HepG2 (cell line): ENCODE data around the gene TRAPPC3. TPM values are rescaled to one million over a fixed set of nuclear protein-coding genes. Genes with fewer than 3 reads are reported as not detected.

Experiments used
- CEBPG ChIP-seq: IDR thresholded peaks from 2 replicates; pipeline ENCODE4 v1.6.1; 2016
- EEA1 ChIP-seq: sonication (generic); formaldehyde crosslinking; IDR thresholded peaks from 2 replicates; pipeline ENCODE4 v1.5.1; 2020; ENCODE audit warnings: mild to moderate bottlenecking, missing genetic modification reagents, borderline replicate concordance
- HDAC1 ChIP-seq: sonication (generic); formaldehyde crosslinking; IDR thresholded peaks from 2 replicates; pipeline ENCODE4 v1.5.1; 2020; ENCODE audit warnings: mild to moderate bottlenecking, missing genetic modification reagents
- HHEX ChIP-seq: IDR thresholded peaks from 2 replicates; pipeline ENCODE4 v1.6.1; 2016; ENCODE audit warnings: control low read depth
- KDM1A ChIP-seq: IDR thresholded peaks from 2 replicates; pipeline ENCODE4 v1.6.1; 2016; ENCODE audit warnings: missing compliant biosample characterization
- KIAA2018 ChIP-seq: sonication (generic); formaldehyde crosslinking; IDR thresholded peaks from 2 replicates; pipeline ENCODE4 v1.5.0; 2020; ENCODE audit warnings: mild to moderate bottlenecking, missing genetic modification reagents, borderline replicate concordance
- MAFK ChIP-seq, 2 experiments: IDR thresholded peaks in 1 of 2; conservative IDR thresholded peaks in 1 of 2; 2 replicates each; pipeline ENCODE4 v1.6.1; 2011; ENCODE audit warnings: improper control_type of control experiment in 2 of 2, low read length in 2 of 2
- MTA1 ChIP-seq: sonication (generic); formaldehyde crosslinking; IDR thresholded peaks from 2 replicates; pipeline ENCODE4 v1.4.0; 2020; ENCODE audit warnings: missing genetic modification reagents, mild to moderate bottlenecking, borderline replicate concordance
- MTA3 ChIP-seq: sonication (generic); formaldehyde crosslinking; IDR thresholded peaks from 2 replicates; pipeline ENCODE4 v1.4.0; 2020; ENCODE audit warnings: missing genetic modification reagents
- MXD3 ChIP-seq: IDR thresholded peaks from 2 replicates; pipeline ENCODE4 v1.6.1; 2016; ENCODE audit warnings: mild to moderate bottlenecking, missing biosample characterization, missing genetic modification reagents
- PBX3 ChIP-seq: sonication (generic); formaldehyde crosslinking; IDR thresholded peaks from 2 replicates; pipeline ENCODE4 v1.8.1; 2023; ENCODE audit warnings: missing genetic modification reagents, inconsistent platforms, borderline replicate concordance
- RBFOX2 ChIP-seq: fragments of 200-400 bp; formaldehyde crosslinking; IDR thresholded peaks from 2 replicates; pipeline ENCODE4 v1.6.1; 2017; ENCODE audit warnings: low read depth, mild to moderate bottlenecking, low read length
- THAP7 ChIP-seq: sonication (generic); formaldehyde crosslinking; IDR thresholded peaks from 2 replicates; pipeline ENCODE4 v1.8.1; 2023; ENCODE audit warnings: mild to moderate bottlenecking, missing genetic modification reagents
- TMF1 ChIP-seq: sonication (generic); formaldehyde crosslinking; IDR thresholded peaks from 2 replicates; pipeline ENCODE4 v1.8.1; 2022; ENCODE audit warnings: low read depth, missing genetic modification reagents
- ZNF18 ChIP-seq: sonication (generic); formaldehyde crosslinking; IDR thresholded peaks from 2 replicates; pipeline ENCODE4 v1.8.0; 2022; ENCODE audit warnings: mild to moderate bottlenecking, missing genetic modification reagents; ENCODE audit not compliant: insufficient replicate concordance
- ZNF441 ChIP-seq: sonication (generic); formaldehyde crosslinking; IDR thresholded peaks from 2 replicates; pipeline ENCODE4 v1.7.0; 2021; ENCODE audit warnings: missing genetic modification reagents, borderline replicate concordance
- ZNF446 ChIP-seq: sonication (generic); formaldehyde crosslinking; IDR thresholded peaks from 2 replicates; pipeline ENCODE4 v1.5.0; 2020; ENCODE audit warnings: mild to moderate bottlenecking, missing genetic modification reagents
- ZNF567 ChIP-seq: sonication (generic); formaldehyde crosslinking; IDR thresholded peaks from 2 replicates; pipeline ENCODE4 v1.8.1; 2023; ENCODE audit warnings: mild to moderate bottlenecking, missing genetic modification reagents, borderline replicate concordance
- polyA plus RNA-seq, 8 experiments: library from polyadenylated mRNA; depleted of rRNA in 3 of 8; stranded (reverse) in 7 of 8; unstranded in 1 of 8; fragments of >200 nt; fragmentation: Illumina TruSeq in 4 of 8; extraction: Trizol in 4 of 8; gene quantifications; 2 replicates each; pipeline versions ENCODE4 v1.2.1 to v1.2.3, GENCODE V29; 2011 to 2016; ENCODE audit warnings: low read depth in 4 of 8, missing spikeins in 1 of 8, mixed read lengths in 1 of 8; ENCODE audit not compliant: insufficient read depth in 1 of 8
- total RNA-seq, 5 experiments: library from RNA; depleted of rRNA; stranded (reverse); fragments of >200 nt; fragmentation: Illumina TruSeq; extraction: Trizol; gene quantifications; 2 replicates each; pipeline ENCODE4 v1.2.3, GENCODE V29; 2016; ENCODE audit warnings: low read depth in 1 of 5

TRAPPC3 gene
- total and polyA plus RNA-seq, 2 of the 13 experiments (the other 11 are each of a cell fraction or from before 2014, with no cell fraction given) = 53.7 to 62.4 TPM

- no peak for TF ChIP-seq KIAA2018
- TF ChIP-seq ZNF441 (CRISPR knock-in tag) = no peak
- no peak for TF ChIP-seq MXD3 (CRISPR knock-in tag)
- no peak for TF ChIP-seq CEBPG (CRISPR knock-in tag)
- no peak for TF ChIP-seq RBFOX2
- TF ChIP-seq MAFK (conservative IDR thresholded peaks at IDR 0.05 in 1 of 2, IDR thresholded peaks at IDR 0.05 in 1 of 2; ENCODE audit: low read length in 2 of 2) = no peak
- no peak for TF ChIP-seq PBX3 (CRISPR knock-in tag)
- TF ChIP-seq KDM1A (CRISPR knock-in tag) = 0 out of 2 replicates have a peak, but pooled peaks have one; percentile 21
- TF ChIP-seq MTA1 = no peak
- peak; percentile 60 for TF ChIP-seq ZNF18 (CRISPR knock-in tag)
- TF ChIP-seq HHEX (CRISPR knock-in tag) = no peak
- no peak for TF ChIP-seq TMF1 (CRISPR knock-in tag)
- no peak for TF ChIP-seq THAP7 (CRISPR knock-in tag)
- 0 out of 2 replicates have a peak, but pooled peaks have one; percentile 42 for TF ChIP-seq ZNF567 (CRISPR knock-in tag)
- no peak for TF ChIP-seq ZNF446 (CRISPR knock-in tag)
- no peak for TF ChIP-seq EEA1 (CRISPR knock-in tag)
- TF ChIP-seq HDAC1 (CRISPR knock-in tag) = 0 out of 2 replicates have a peak, but pooled peaks have one; percentile 27
- TF ChIP-seq MTA3 (CRISPR knock-in tag) = no peak
These were observed 49.5 kb downstream of the TRAPPC3 start (continued) for GRCh38 chr1:36099681-36100341.
